Prostate gland (tissue), 2 donors: ENCODE measurements around the gene ZNF764. TPM values are rescaled to one million over a fixed set of nuclear protein-coding genes. Genes with fewer than 3 reads are reported as not detected.

ENCODE experiments used
- DNase-seq: peaks from one replicate; pipeline ENCODE4 v3.0.0-alpha.2; 2019; ENCODE audit warnings: low spot score
- H3K27ac ChIP-seq, 2 donors: fragments of 200-600 bp; sonication (generic); 2 replicates each; pipeline ENCODE4 v1.5.1; 2017 to 2019
- H3K27me3 ChIP-seq: fragments of 200-600 bp; sonication (generic); replicated peaks from 2 replicates; pipeline ENCODE4 v1.5.1; 2019; ENCODE audit not compliant: insufficient read depth
- H3K36me3 ChIP-seq, 2 donors: fragments of 200-600 bp; sonication (generic); 1 replicate in 1 of 2; 2 replicates in 1 of 2; pipeline versions ENCODE4 v1.5.1 to v1.8.1; 2017 to 2019
- H3K4me1 ChIP-seq: fragments of 200-600 bp; sonication (generic); replicated peaks from 2 replicates; pipeline ENCODE4 v1.5.1; 2019
- H3K4me3 ChIP-seq, 2 donors: fragments of 200-600 bp; sonication (generic); 2 replicates each; pipeline ENCODE4 v1.5.1; 2017 to 2019
- H3K9me3 ChIP-seq: fragments of 200-600 bp; sonication (generic); 2 replicates; pipeline ENCODE4 v1.5.1; 2017
- POLR2A ChIP-seq: fragments of 450-650 bp; IDR thresholded peaks from one replicate; pipeline ENCODE4 v1.6.1; 2016; ENCODE audit warnings: antibody characterized with exemption, mild to moderate bottlenecking
- POLR2AphosphoS5 ChIP-seq: sonication (generic); formaldehyde crosslinking; IDR thresholded peaks from one replicate; pipeline ENCODE4 v1.6.1; 2017; ENCODE audit warnings: antibody characterized with exemption
- WGBS: methylation state at CpG from one replicate; pipeline ENCODE4 v1.1.5; 2018; 5-methylcytosine and 5-hydroxymethylcytosine counted together
- intact Hi-C: fragments of 100-400 bp; cut with DNase I; formaldehyde crosslinking; loops from one replicate; pipeline ENCODE4 v1.14.2; 2022
- total RNA-seq, 2 donors: library from RNA; depleted of rRNA; stranded (reverse); fragments of >200 nt; gene quantifications; one replicate each; pipeline ENCODE4 v1.1.0, GENCODE V29; 2016
- TF ChIP-seq, protein P1 (sequence below), 4 experiments: fragments of 200-600 bp in 2 of 4; fragments of 450-650 bp in 2 of 4; sonication (generic) in 2 of 4; IDR thresholded peaks; 1 replicate in 3 of 4; 2 replicates in 1 of 4; pipeline ENCODE4 v1.5.1; 2016 to 2019; ENCODE audit warnings: antibody characterized with exemption in 4 of 4, mild to moderate bottlenecking in 2 of 4, moderate library complexity in 2 of 4

The ZNF764 gene
- total RNA-seq, 2 donors from 2014 or later: 15.7 to 22.5 TPM

- Histone ChIP-seq H3K4me3 (peak overlapping the region; percentile 65 to 77), H3K27ac (peak overlapping the region; percentile 97 to 98), H3K27me3 (no peaks in the 10 kb centered on the region), H3K4me1 (peaks cover 6% of the 10 kb centered on the region), H3K36me3 (no peaks in the 10 kb centered on the region), H3K9me3 (no peaks in the 10 kb centered on the region)
- intact Hi-C loops: loop anchor here (5.0 kb wide), 1 partner anchor 81 kb away; the partner anchor contains the start of gene PRR14
- no peak for TF ChIP-seq POLR2AphosphoS5
- TF ChIP-seq POLR2A: no peak
- TF ChIP-seq, protein P1, sequence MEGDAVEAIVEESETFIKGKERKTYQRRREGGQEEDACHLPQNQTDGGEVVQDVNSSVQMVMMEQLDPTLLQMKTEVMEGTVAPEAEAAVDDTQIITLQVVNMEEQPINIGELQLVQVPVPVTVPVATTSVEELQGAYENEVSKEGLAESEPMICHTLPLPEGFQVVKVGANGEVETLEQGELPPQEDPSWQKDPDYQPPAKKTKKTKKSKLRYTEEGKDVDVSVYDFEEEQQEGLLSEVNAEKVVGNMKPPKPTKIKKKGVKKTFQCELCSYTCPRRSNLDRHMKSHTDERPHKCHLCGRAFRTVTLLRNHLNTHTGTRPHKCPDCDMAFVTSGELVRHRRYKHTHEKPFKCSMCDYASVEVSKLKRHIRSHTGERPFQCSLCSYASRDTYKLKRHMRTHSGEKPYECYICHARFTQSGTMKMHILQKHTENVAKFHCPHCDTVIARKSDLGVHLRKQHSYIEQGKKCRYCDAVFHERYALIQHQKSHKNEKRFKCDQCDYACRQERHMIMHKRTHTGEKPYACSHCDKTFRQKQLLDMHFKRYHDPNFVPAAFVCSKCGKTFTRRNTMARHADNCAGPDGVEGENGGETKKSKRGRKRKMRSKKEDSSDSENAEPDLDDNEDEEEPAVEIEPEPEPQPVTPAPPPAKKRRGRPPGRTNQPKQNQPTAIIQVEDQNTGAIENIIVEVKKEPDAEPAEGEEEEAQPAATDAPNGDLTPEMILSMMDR (IDR thresholded peaks at IDR 0.05): no peak
- DNase-seq: peak; percentile 22
- WGBS: 6% methylated on average over 22 of the region's 22 CpGs
Measured at GRCh38 chr16:30570636-30571444, 12.7 kb upstream of the ZNF764 start.

DNA sequence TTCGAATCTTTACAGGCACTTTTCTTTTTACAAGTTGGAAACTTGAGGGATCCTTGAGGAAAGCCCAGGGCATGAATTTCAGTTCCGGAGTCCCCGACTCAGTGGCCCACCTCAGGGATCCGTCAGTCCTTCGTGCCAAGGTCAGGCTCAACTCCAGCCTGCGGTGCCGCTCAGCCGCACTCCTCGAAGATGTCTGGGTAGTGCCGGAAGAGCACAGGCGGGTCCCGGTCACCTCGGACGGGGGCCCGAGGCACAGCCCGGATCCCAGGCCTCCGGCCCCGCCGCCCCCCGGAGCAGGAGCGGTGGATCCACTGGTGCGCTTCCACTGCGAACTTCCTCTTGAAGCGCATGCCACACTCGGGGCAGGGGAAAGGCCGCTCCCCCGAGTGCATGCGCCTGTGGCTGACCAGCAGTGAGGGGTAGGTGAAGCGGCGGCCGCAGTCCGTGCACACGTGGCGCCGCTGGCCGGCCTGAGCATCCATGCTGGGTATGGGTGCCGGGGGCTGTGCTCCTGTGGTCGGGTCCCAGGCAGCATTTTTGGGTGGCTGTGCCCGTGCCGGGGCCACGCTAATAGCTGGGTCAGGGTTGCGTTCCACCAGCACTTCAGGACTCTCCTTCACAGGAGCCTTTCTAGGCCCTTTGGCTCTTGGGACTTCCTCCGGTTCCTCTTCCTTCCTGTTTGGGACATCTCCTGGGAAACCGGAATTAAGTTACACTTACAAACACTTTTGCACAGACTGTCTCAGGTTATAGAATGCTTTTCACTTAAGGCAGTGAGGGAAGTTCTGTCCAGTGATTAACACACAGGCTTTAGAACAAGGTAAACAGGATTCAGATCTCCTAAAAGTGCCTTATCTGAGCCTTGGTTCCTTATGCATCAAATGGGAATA is 11.8 kb upstream of the ZNF764 start:
- no peaks in the 10 kb centered on the region for H3K9me3 ChIP-seq
- no peaks in the 10 kb centered on the region for H3K27me3 ChIP-seq
- H3K4me1 ChIP-seq: peaks cover 6% of the 10 kb centered on the region
- no peak for DNase-seq
- H3K27ac ChIP-seq: peak overlapping the region; percentile 97 to 98
- peak overlapping the region in 1 of 2 donors; percentile 77 for H3K4me3 ChIP-seq
- TF ChIP-seq POLR2A (no peak), POLR2AphosphoS5 (no peak)
- TF ChIP-seq, protein P1 (IDR thresholded peaks at IDR 0.05): no peak
- WGBS: 89% methylated on average over 44 of the region's 44 CpGs
- intact Hi-C loops: loop anchor here (5.0 kb wide), 1 partner anchor 82 kb away; the partner anchor contains the start of gene PRR14
- H3K36me3 ChIP-seq: no peaks in the 10 kb centered on the region

DNA sequence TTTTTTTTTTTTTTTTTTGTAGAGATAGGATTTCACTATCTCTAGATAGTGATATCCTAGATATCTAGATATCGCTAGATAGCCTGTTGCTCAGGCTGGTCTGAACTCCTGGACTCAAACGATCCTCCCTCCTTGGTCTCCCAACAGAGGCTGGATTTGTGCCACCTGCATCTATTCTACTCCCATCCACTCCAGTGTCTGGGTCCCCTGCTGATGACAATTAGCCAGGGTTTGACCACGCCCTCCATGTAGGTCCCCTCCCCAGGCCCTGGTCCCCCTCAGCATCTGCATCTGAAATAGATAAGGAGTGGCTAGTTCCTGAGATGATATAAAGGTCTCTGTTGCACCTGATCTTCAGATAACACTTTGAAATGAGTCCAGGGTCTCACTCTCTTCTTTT is 11.1 kb upstream of the ZNF764 start:
- 96% methylated on average over 3 of the region's 3 CpGs for WGBS

DNA sequence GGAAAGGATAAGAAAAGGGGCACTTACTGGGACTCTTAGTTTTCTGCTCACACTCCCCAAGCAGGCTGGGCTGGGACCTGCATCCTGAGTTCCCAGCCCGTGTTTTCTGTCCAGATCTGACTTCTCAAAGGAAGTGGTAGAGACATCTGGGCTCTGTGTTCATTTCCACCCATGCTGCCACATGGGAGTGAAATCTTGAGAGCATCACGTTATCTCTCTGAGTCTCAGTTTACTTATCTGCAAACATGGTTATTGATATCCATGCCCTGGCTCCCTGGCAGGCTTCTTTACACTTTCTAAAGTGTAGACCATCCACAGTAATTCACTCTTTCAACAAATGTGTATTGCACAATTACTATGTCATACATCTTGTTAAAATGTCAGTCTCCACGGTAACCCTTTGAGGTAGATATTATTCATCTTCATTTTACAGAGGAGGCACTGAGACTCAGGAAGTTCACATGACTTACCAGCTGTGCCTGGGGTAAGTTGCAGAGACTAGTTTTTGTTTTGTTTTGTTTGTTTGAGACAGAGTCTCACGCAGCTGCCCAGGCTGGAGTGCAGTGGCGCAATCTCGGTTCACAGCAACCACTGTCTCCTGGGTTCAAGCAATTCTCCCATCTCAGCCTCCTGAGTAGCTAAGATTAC is 9.9 kb upstream of the ZNF764 start:
- Histone ChIP-seq H3K4me3 (no peak overlapping the region), H3K27ac (peak overlapping the region in 1 of 2 donors; percentile 28), H3K4me1 (peaks cover 6% of the 10 kb centered on the region), H3K9me3 (no peaks in the 10 kb centered on the region), H3K27me3 (no peaks in the 10 kb centered on the region), H3K36me3 (no peaks in the 10 kb centered on the region)
- TF ChIP-seq, protein P1 (IDR thresholded peaks at IDR 0.05): no peak
- TF ChIP-seq POLR2AphosphoS5: peak; percentile 81
- peak; percentile 32 for TF ChIP-seq POLR2A
- intact Hi-C loops: no loop called here
- WGBS: 34% methylated on average over 6 of the region's 6 CpGs
- peak; percentile 58 for DNase-seq

More for the DNA sequence above, 11.1 kb upstream of the ZNF764 start:
- Histone ChIP-seq H3K4me1 (peaks cover 6% of the 10 kb centered on the region), H3K36me3 (no peaks in the 10 kb centered on the region), H3K9me3 (no peaks in the 10 kb centered on the region), H3K27ac (no peak overlapping the region), H3K27me3 (no peaks in the 10 kb centered on the region), H3K4me3 (no peak overlapping the region)
- TF ChIP-seq, protein P1 (IDR thresholded peaks at IDR 0.05): no peak
- TF ChIP-seq POLR2A: no peak
- TF ChIP-seq POLR2AphosphoS5: no peak
- DNase-seq: no peak
- intact Hi-C loops: no loop called here
